Fibroblast of skin of back (primary cell): ENCODE results near the gene PRMT2.
"Not testable (repeated sequence)": the region's sequence is repeated elsewhere in the genome, so short reads cannot be mapped to it uniquely, and the experiment has no call there.

Source experiments
- DNase-seq: peaks from one replicate; pipeline ENCODE4 v3.0.0-alpha.2; 2013

Gene PRMT2

DNA sequence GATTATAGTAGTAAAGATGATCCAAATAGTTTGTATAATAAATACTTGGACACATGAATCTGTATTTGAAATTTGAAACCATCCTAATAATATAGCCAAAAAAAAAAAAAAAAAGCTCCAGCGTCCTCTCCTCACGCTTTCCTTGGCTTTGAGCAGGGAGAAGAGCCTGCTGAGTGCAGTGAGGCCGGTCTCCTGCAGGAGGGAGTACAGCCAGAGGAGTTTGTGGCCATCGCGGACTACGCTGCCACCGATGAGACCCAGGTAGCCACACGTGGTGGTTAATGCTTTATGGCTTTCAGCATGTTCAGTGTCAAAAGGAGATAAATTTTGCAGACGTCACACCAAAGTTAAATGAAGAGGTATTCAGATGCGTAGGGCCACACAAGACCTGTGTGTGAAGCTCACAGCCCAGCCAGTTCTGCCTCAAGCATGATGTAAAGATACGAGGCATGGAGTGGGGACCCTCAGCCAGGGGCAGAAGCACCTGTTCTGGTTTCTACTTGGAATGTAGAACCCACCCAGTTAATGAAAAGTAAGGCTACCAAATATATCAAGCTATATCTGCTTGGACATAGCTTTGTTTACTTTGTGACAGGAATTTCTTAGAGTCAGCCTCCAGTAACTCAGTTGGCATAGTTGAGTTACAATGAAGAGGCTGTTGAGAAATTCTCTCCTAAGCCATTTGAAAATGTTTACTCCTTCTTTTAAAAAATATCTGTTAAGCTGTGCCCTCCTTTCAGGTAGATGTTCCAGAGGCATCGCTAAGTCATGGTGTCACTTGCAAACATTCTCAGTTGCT, 8.1 kb downstream of the PRMT2 start:
- no peak for DNase-seq

DNA sequence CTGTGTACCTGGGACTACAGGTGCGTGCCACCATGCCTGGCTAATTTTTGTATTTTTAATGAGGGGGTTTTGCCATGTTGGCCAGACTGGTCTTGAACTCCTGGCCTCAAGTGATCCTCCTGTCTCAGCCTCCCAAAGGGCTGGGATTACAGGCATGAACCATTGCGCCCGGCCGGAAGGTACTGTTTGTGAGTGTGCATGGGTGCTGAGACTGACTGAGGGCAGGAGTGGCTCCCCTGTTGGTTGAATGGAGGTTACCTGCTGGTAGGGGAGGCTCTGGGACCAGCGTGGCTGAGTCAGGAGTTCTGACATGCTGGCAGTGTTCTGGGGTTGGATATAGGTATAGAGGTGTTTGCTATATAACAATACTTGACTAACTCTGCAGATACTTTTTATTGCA, 10.4 kb downstream of the PRMT2 start:
- no peak for DNase-seq

DNA sequence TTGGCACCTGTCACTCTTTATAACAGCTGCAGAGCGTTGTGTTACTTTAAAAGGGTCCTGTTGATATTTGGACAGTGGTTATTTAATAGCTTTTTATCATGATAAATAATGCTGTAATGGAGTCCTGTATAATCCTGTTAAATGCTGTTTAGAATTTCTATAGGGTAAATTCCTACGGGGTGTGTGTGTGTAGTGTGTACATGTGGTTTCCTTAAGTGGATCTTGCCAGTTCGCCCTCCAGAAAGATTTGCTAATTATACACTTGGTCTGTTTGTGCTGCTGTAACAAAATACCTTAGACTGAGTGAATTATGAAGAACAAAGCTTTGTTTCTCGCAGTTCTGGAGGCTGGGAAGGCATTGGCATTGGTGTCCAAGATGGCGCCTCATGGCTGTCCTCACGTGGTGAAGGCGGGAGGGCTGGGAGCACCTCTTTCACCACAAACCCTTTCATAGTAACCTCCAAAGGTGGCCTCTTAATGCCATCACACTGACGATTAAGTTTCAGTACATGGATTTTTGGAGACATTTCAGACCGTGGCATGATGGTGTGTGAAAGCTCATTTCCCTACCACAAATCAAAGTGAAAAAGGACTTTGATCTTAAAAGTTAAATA, 11.2 kb downstream of the PRMT2 start:
- DNase-seq, result no peak

DNA sequence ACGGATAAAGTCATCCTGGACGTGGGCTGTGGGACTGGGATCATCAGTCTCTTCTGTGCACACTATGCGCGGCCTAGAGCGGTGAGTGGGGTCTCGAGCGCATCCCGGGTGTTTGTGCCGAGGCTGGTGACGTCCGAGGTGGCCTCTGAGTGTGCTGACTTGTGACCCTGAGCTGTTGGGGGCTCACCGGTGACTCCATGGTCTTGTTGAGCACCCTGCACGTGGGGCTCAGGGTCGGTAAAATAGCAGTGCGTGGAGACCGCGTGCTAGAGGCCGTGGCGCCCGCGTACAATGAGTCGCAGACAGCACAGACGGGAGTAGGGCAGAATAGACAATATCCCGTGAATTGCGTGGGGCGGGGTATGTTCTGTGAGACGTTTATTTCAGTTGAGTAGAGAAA, 13.1 kb downstream of the PRMT2 start:
- DNase-seq, result no peak

DNA sequence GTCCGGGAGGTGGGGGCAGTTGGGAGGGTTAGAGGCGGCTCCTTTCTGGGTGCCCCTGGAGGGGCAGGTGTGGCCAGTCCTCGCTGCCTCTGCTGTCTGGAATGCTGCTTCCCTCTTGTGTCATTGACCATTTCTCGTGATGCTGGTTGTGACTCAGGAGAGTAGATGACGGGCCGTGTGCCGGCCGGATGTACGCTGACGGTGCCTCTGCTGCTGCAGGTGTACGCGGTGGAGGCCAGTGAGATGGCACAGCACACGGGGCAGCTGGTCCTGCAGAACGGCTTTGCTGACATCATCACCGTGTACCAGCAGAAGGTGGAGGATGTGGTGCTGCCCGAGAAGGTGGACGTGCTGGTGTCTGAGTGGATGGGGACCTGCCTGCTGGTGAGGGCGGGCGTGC, 13.9 kb downstream of the PRMT2 start:
- no peak for DNase-seq

DNA sequence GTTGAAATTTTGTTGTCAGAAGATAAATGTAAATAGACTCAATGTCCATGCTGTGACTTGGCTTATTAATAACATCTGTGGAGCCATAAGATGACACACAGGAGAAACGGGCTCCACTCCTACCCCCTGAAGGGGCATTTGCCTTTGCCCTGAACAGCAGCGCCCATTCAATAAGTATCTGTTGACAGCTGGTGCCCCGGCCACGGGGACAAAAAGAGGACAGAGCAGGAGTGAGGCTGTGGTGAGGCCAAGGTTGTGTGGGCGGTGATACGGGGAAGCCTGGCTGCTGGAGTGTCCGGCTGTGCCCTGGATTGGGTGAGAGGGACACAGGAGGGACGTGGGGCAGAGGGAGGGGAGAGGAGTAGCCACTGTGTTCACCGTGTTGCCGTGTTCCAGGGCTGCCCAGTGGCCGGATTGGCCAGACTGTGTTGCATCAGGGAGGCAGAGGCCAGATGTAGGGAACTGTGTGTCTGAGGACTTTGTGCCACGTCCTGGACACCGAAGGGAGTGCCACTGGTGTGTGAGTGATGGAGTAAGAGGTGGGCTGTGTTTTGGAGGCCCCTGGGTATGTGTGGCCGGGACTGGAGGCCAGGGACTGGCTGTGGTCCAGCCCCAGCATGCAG, 15.1 kb downstream of the PRMT2 start:
- DNase-seq, result no peak

DNA sequence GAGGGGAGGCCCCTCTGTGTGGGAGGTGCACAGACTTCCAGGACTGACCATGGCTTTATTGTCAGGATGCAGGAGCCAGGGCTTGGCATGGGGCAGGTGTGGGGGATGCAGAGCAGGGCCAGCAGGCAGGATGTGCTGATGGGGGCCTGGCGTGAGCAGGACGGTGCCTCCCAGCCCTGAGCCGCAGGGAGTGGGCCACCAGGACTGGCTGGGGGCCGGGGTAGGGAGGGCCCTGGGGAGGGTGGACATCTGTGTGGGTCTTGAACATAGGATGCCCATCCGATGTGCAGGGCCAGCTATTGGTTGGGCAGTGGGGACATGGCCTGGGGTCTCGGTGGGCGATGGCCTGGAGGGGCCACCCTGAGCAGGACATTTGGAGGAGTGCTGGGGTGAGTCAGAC, 15.6 kb downstream of the PRMT2 start:
- no peak for DNase-seq

DNA sequence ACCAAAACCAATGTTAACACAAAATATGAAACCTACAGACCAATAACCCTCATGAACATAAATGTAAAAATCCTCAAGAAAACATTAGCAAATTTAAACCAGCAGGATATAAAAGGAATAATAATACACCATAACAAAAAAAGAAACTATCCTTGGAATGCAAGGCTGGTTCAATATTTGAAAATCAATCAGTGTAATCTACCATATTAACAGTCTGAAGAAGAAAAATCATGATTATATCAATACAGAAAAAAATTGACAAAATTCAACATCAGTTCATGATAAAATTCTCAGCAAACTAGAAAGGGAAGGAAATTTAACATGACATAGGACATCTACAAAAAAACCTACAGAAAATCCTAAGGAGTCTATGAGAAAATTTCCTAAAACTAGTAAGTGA, 19.8 kb downstream of the PRMT2 start:
- DNase-seq, result no peak

DNA sequence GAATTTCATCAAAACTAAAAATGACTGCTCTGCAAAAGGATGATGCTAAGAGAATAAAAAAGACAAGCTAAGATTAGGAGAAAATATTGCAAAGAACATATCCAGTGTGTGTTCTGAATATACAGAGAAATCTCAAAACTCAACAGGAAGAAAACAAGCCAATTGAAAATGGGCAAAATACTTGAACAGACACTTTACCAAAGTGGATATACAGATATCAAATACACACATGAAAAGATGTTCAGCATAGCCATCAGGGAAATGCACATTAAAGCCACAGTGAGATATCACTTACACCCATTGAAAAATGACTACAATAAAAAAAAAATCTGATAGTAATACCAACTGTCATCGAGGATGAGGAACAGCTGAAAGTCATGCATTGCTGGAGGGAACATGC, 21.3 kb downstream of the PRMT2 start:
- DNase-seq, result no peak

DNA sequence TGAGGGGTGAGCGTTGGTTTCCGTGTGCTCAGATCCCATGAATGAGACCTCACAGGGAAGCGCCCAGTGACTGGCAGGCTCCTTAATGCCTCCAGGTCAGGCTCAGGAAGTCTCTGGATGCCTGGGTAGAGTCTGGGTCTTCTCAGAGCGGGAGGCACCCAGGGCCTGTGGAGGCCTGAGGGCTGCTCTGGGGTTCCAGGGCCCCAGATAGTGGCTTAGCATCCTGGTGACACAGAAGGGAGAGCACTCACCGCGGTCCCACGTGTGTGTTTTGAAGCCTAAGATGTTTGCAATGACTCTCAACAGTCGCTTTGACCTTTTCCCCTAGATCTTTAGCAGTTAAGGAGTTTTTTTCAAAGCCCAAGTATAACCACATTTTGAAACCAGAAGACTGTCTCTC, 25.0 kb downstream of the PRMT2 start:
- no peak for DNase-seq

DNA sequence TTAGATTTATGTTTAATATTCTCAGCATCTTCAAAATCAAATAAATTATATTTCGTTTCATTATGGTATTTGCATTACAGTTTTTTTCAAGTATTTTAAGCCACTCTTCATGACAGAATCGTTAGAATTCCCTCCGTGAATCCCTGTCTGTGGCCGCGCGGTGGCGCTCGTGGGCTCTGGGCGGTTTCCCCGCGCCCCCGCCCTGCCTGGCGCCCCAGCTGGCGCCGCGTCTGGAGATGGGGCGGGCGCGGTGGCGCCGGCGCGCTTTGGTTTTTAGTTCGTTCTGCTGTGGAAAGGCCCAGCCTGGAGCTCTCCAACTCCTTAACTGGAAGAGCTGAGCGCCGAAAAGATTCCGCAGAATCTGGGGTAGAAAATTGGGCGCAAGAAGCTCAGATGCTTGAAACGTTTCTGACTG, 25.7 kb downstream of the PRMT2 start:
- peak; percentile 81 for DNase-seq

DNA sequence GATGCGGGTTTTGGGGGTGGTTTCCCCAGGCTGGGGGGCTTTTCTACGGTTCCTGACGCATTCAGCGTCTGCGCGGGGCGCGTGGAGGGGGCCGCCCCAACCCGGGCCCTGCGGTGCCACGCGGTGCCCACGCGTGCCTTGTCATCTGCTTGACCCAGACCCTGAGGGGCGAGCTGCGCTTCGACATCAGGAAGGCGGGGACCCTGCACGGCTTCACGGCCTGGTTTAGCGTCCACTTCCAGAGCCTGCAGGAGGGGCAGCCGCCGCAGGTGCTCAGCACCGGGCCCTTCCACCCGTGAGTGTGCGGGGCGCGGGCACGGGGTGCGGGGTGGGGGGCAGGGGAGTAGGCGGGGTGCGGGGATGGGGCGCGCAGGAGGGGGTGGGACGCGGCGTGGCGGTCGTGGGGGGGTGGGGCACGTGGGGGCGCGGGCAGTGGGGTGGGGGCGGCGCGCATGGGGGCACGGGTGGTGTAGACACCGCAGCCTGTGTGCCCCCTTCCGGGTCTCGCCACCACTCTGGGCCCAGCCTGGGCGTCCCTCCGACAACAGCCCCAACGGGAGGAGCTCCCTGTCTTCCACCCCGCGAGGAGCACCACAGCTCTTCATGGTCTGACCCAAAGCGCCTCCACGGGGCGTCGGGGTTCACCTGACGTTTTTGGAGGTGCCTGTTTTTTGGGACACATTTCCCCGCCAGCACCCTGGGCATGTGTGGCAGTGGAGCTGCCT, 26.3 kb downstream of the PRMT2 start:
- DNase-seq, result no peak

DNA sequence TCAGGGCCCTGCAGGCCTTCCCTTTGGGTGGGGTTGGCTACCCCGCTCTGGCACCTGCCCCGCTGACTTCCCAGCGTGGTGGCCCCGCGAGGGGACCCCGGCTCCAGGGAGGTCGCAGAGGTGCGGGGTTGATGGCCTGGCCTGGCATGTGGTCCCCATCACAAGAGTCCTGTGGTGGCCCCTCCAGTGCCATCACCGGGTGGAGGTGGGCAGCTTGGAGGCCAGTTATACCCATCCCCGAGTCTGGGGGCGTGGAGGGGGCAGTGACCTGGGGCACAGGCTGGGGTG, 26.8 kb downstream of the PRMT2 start:
- no peak for DNase-seq

DNA sequence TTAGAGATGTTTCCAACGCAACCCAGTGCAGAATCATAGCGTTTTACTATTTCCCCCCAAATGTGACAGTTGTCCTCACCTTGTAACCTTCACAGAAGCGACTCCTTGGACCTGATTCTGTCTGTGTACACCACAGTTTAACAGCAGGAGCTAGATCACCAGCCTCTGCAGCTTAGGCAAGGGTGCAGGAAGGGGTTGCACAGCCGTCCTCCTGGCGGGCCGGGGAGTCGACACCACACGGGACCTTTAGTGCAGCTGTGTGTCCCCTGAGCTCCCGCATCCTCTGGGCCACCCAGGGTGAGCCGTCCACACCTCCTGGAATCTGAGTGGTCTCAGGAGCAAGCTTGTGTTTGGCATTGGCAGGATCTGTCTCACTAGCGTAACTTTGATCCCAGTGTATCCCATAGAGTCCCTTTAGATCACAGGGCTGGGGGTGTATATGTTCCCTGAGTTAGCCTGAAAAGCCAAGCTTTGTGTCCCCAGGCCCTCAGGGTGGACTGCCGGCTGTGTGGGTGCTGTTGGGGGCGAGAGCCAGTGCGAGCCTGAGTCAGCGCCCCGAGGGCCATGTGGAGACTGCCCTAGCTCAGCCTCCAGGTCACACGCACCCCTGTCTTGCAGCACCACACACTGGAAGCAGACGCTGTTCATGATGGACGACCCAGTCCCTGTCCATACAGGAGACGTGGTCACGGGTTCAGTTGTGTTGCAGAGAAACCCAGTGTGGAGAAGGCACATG, 27.5 kb downstream of the PRMT2 start:
- DNase-seq, result no peak

DNA sequence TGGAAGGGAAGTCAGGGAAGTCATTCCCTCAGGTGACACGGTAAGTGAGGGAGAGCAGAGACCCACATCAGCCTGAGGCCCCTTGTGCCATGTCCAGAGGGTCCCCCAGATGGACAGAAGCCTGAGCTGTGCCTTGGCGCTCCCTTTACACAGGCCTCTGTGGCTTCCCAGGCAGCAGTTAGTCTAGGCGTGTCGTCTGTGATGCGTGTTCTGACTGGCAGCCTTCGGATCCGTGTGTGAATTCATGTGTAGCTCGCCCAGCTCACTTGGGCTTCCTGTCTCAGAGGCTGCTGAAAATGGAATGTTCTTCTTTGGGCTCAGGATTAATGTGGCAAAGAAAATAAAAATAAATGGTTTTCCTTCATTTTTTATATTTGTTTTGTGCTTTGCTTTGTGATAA, 28.3 kb downstream of the PRMT2 start:
- DNase-seq, result no peak

DNA sequence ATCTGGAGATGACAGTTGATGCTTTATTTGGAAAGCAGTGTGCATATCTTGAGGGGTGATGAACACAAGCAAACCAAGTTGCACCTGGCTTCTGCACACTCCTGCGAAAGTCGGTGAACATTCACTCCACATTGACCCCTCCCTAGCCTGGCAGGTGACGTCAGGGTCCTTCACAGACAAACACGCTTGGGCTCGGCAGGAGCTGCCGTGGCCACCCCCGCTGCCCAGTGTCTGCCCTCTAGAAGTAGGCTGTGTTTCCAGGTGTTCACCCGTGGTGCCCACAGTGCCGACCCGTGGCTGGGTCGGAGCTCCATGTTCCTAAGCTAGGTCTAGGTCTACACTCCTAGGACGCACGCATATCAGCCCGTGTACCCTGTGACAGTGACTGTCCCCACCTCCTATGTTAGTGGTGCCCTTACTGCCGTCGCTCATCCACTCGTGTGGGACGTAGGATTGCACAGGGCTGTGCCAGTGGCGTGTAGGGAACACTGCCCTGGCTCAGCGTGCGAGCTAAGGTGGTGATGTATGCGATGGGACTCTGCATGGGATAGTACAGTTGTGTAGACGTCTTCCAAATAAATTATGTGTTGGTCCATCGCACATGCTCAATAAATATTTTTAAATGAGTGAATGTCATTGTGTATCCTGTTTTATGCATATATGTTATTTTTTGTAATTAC, 29.0 kb downstream of the PRMT2 start:
- no peak for DNase-seq

DNA sequence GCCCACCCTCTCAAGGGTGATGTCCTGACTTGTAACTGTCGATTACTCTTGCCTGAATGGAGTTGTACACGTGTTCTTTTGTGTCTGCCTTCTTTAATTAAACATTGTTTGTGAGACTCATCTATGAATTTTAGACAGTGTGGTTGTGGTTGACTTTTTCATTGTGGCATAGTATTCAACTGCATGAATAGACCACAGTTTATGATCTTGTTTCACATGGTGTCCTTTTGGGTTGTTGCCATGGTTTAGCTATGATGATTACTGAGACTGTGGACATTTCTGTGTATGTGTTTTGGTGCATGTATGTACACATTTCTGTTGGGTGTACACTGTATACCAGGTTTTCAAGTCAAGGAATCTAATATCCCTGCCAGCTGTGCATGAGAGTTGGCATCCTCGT, 30.1 kb downstream of the PRMT2 start:
- DNase-seq, result no peak

DNA sequence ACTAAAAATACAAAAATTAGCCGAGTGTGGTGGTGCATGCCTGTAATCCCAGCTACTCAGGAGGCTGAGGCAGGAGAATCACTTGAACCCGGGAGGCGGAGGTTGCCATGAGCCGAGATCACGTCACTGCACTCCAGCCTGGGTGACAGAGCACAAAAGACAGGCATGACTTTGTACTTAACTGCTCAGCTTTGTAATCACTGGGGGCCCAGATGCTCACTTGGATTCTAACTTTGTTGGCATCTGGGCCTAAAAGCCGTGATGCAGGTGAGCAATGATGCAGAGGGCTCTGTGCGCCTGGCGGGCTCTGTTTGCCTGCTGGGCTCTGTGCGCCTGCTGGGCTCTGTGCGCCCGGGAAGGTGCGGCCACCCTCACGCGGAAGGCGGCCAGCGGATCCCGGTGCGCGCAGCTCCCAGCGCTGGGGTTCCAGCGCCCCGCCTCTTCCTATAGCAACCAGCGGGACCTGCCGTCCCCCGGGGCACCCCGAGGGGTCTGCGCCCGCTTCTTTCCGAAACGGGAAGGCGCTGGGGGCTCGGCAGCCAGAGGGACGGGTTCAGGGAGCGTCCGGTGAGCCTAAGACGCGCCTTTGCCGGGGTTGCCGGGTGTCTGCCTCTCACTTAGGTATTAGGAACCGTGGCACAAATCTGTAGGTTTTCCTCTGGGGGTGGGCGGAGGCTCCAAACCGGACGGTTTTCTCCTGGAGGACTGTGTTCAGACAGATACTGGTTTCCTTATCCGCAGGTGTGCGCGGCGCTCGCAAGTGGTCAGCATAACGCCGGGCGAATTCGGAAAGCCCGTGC, 31.7 kb downstream of the PRMT2 start:
- DNase-seq, result peak; percentile 12

DNA sequence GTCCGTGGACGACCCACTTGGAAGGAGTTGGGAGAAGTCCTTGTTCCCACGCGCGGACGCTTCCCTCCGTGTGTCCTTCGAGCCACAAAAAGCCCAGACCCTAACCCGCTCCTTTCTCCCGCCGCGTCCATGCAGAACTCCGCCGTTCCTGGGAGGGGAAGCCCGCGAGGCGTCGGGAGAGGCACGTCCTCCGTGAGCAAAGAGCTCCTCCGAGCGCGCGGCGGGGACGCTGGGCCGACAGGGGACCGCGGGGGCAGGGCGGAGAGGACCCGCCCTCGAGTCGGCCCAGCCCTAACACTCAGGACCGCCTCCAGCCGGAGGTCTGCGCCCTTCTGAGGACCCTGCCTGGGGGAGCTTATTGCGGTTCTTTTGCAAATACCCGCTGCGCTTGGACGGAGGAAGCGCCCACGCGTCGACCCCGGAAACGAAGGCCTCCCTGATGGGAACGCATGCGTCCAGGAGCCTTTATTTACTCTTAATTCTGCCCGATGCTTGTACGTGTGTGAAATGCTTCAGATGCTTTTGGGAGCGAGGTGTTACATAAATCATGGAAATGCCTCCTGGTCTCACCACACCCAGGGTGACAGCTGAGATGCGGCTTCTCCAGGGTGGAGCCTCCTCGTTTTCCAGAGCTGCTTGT, 32.4 kb downstream of the PRMT2 start:
- DNase-seq, result peak; percentile 40

DNA sequence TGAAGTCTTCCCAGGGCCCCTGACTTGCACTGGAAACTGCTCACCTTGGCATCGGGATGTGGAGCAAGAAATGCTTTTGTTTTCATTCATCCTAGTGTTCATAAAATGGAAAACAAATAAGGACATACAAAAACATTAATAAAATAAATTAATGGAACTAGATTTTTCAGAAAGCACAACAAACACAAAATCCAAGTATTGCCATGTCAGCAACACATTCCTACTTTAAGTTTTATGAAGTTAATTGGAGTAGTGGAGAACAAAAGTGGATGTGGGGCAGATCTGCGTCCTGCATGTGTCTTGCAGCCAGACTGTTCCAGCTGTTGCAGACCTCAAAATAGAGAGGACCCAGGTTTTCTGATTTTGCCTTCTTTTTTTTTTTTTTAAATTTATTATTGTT, 32.9 kb downstream of the PRMT2 start:
- no peak for DNase-seq

DNA sequence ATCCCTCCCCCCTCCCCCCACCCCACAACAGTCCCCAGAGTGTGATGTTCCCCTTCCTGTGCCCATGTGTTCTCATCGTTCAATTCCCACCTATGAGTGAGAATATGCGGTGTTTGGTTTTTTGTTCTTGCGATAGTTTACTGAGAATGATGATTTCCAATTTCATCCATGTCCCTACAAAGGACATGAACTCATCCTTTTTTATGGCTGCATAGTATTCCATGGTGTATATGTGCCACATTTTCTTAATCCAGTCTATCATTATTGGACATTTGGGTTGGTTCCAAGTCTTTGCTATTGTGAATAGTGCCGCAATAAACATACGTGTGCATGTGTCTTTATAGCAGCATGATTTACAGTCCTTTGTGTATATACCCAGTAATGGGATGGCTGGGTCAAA, 33.4 kb downstream of the PRMT2 start:
- DNase-seq, result not testable (repeated sequence)
